ENCODE results near the gene CYBA.

The CYBA gene

GRCh38 chr16:88631920-88632586 is 18.8 kb downstream of the CYBA start:
- DNase-seq (ENCODE audit: extremely low spot score) = no peak
- ChIA-PET POLR2A (no interaction called here), CTCF (no interaction called here)
- no peak for TF ChIP-seq ZNF384 (IDR thresholded peaks at IDR 0.05)
- TF ChIP-seq SUZ12 (IDR thresholded peaks at IDR 0.05) = no peak
- no peak for TF ChIP-seq BHLHE40 (IDR thresholded peaks at IDR 0.05; ENCODE audit: borderline replicate concordance)
- no peak for TF ChIP-seq SP1 (IDR thresholded peaks at IDR 0.05)
- no peak for TF ChIP-seq CTBP1 (IDR thresholded peaks at IDR 0.05; ENCODE audit: borderline replicate concordance)
- TF ChIP-seq LEF1 (IDR thresholded peaks at IDR 0.05; ENCODE audit: borderline replicate concordance) = no peak
- no peak for TF ChIP-seq TARDBP (IDR thresholded peaks at IDR 0.05)
- no peak for TF ChIP-seq FOXA1 (IDR thresholded peaks at IDR 0.05)
- TF ChIP-seq FOXM1 (IDR thresholded peaks at IDR 0.05; ENCODE audit: borderline replicate concordance) = no peak
- no peak for TF ChIP-seq FOXK2 (IDR thresholded peaks at IDR 0.05)
- no peak for TF ChIP-seq ARNT (IDR thresholded peaks at IDR 0.05)
- no peak for TF ChIP-seq NFRKB (IDR thresholded peaks at IDR 0.05)
- TF ChIP-seq ELF4 (IDR thresholded peaks at IDR 0.05) = no peak
- TF ChIP-seq L3MBTL2 (conservative IDR thresholded peaks at IDR 0.05) = no peak
- no peak for TF ChIP-seq PKNOX1 (IDR thresholded peaks at IDR 0.05)
- TF ChIP-seq HDGF (IDR thresholded peaks at IDR 0.05; ENCODE audit: borderline replicate concordance) = no peak

GRCh38 chr16:88631384-88631783 is 19.5 kb downstream of the CYBA start:
- DNase-seq (ENCODE audit: extremely low spot score) = no peak
- TF ChIP-seq LEF1 (IDR thresholded peaks at IDR 0.05; ENCODE audit: borderline replicate concordance) = no peak
- TF ChIP-seq FOXK2 (IDR thresholded peaks at IDR 0.05) = no peak
- TF ChIP-seq PKNOX1 (IDR thresholded peaks at IDR 0.05) = no peak
- TF ChIP-seq L3MBTL2 (conservative IDR thresholded peaks at IDR 0.05) = no peak
- no peak for TF ChIP-seq HDGF (IDR thresholded peaks at IDR 0.05; ENCODE audit: borderline replicate concordance)
- TF ChIP-seq BHLHE40 (IDR thresholded peaks at IDR 0.05; ENCODE audit: borderline replicate concordance) = no peak
- no peak for TF ChIP-seq NFRKB (IDR thresholded peaks at IDR 0.05)
- no peak for TF ChIP-seq TARDBP (IDR thresholded peaks at IDR 0.05)
- no peak for TF ChIP-seq ARNT (IDR thresholded peaks at IDR 0.05)
- TF ChIP-seq ELF4 (IDR thresholded peaks at IDR 0.05) = no peak
- no peak for TF ChIP-seq SUZ12 (IDR thresholded peaks at IDR 0.05)
- POLR2A ChIA-PET = no interaction called here
- CTCF ChIA-PET = no interaction called here

- no peak for DNase-seq (ENCODE audit: extremely low spot score)
- ChIA-PET CTCF (no interaction called here), POLR2A (no interaction called here)
- no peak for TF ChIP-seq SP1 (IDR thresholded peaks at IDR 0.05)
- no peak for TF ChIP-seq CTBP1 (IDR thresholded peaks at IDR 0.05; ENCODE audit: borderline replicate concordance)
- TF ChIP-seq PKNOX1 (IDR thresholded peaks at IDR 0.05) = no peak
- TF ChIP-seq FOXA1 (IDR thresholded peaks at IDR 0.05) = no peak
- no peak for TF ChIP-seq BHLHE40 (IDR thresholded peaks at IDR 0.05; ENCODE audit: borderline replicate concordance)
- no peak for TF ChIP-seq LEF1 (IDR thresholded peaks at IDR 0.05; ENCODE audit: borderline replicate concordance)
- no peak for TF ChIP-seq FOXK2 (IDR thresholded peaks at IDR 0.05)
- TF ChIP-seq ZNF384 (IDR thresholded peaks at IDR 0.05) = no peak
- TF ChIP-seq FOXM1 (IDR thresholded peaks at IDR 0.05; ENCODE audit: borderline replicate concordance) = no peak
- no peak for TF ChIP-seq TARDBP (IDR thresholded peaks at IDR 0.05)
- no peak for TF ChIP-seq HDGF (IDR thresholded peaks at IDR 0.05; ENCODE audit: borderline replicate concordance)
- no peak for TF ChIP-seq SUZ12 (IDR thresholded peaks at IDR 0.05)
- TF ChIP-seq NFRKB (IDR thresholded peaks at IDR 0.05) = no peak
- no peak for TF ChIP-seq ARNT (IDR thresholded peaks at IDR 0.05)
- TF ChIP-seq L3MBTL2 (conservative IDR thresholded peaks at IDR 0.05) = no peak
These were observed 19.9 kb downstream of the CYBA start for GRCh38 chr16:88630941-88631340.

- no peak for DNase-seq (ENCODE audit: extremely low spot score)
- CTCF ChIA-PET = no interaction called here
- POLR2A ChIA-PET = no interaction called here
- TF ChIP-seq SP1 (IDR thresholded peaks at IDR 0.05) (no peak), NFRKB (IDR thresholded peaks at IDR 0.05) (no peak), TARDBP (IDR thresholded peaks at IDR 0.05) (no peak), SUZ12 (IDR thresholded peaks at IDR 0.05) (no peak), ZNF384 (IDR thresholded peaks at IDR 0.05) (no peak), BHLHE40 (IDR thresholded peaks at IDR 0.05; ENCODE audit: borderline replicate concordance) (no peak), FOXK2 (IDR thresholded peaks at IDR 0.05) (no peak), LEF1 (IDR thresholded peaks at IDR 0.05; ENCODE audit: borderline replicate concordance) (no peak), L3MBTL2 (conservative IDR thresholded peaks at IDR 0.05) (no peak), ARNT (IDR thresholded peaks at IDR 0.05) (no peak), ELF4 (IDR thresholded peaks at IDR 0.05) (no peak)
These were observed 20.4 kb downstream of the CYBA start for GRCh38 chr16:88630433-88630832.

- ChIA-PET POLR2A (no interaction called here), CTCF (no interaction called here)
- DNase-seq (ENCODE audit: extremely low spot score) = no peak
- no peak for TF ChIP-seq ELF4 (IDR thresholded peaks at IDR 0.05)
- TF ChIP-seq BHLHE40 (IDR thresholded peaks at IDR 0.05; ENCODE audit: borderline replicate concordance) = no peak
- no peak for TF ChIP-seq ZNF384 (IDR thresholded peaks at IDR 0.05)
- no peak for TF ChIP-seq SUZ12 (IDR thresholded peaks at IDR 0.05)
- no peak for TF ChIP-seq HDGF (IDR thresholded peaks at IDR 0.05; ENCODE audit: borderline replicate concordance)
- no peak for TF ChIP-seq FOXM1 (IDR thresholded peaks at IDR 0.05; ENCODE audit: borderline replicate concordance)
- TF ChIP-seq L3MBTL2 (conservative IDR thresholded peaks at IDR 0.05) = no peak
- no peak for TF ChIP-seq TARDBP (IDR thresholded peaks at IDR 0.05)
- TF ChIP-seq CTBP1 (IDR thresholded peaks at IDR 0.05; ENCODE audit: borderline replicate concordance) = no peak
- TF ChIP-seq SP1 (IDR thresholded peaks at IDR 0.05) = no peak
- no peak for TF ChIP-seq ARNT (IDR thresholded peaks at IDR 0.05)
- TF ChIP-seq FOXK2 (IDR thresholded peaks at IDR 0.05) = no peak
- TF ChIP-seq FOXA1 (IDR thresholded peaks at IDR 0.05) = no peak
- TF ChIP-seq PKNOX1 (IDR thresholded peaks at IDR 0.05) = no peak
- TF ChIP-seq LEF1 (IDR thresholded peaks at IDR 0.05; ENCODE audit: borderline replicate concordance) = no peak
- no peak for TF ChIP-seq NFRKB (IDR thresholded peaks at IDR 0.05)
These were observed 21.0 kb downstream of the CYBA start for GRCh38 chr16:88629835-88630234.

Data from HEK293T (cell line).